ENCODE measurements around the gene SUDS3. TPM values are rescaled to one million over a fixed set of nuclear protein-coding genes. Genes with fewer than 3 reads are reported as not detected.
A peak's percentile ranks its signal among the peaks of the same experiment; 100 is the strongest.

SUDS3 gene
- total and polyA plus RNA-seq, 10 of the 15 experiments (the other 5 are each of a cell fraction or from before 2014, with no cell fraction given) = 5.2 to 42.8 (median 21.7) TPM

DNA sequence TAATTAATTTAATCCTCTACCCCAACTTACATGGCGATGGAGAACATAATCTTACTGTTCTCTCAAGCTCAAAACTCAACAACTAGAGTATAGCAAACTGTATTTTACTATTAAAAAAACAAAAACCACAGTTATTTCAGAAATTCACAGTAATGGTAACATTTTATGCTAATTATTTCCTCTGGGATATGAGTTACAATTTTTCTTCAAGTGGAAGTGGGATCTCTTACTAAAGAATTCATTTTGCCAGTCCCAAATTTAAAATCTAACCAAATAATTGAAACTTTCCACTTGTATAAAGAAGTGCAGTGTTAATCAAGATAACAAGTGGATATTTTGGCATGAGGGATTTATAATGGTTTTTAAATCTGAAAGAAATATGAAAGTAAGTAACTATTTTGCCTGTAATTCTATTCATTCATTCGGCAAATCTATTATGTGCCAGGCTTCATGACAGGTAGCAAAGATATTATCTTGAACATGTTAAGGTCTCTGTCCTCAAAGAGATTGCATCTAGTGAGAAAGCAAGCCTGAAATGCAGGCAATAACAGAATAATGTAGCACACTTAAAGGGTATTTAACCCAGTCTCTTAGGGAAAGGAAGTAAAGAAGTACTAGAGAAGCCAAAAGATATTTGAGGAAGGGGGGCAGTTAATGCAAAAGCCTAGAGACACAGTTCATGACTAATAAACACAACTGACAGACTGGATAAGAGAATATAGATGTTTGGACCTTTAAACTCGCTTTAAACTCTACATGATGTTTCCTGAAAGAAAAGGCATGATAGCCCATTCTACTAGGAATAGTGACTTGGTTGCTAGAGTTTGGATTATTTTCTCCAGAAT lies 47.6 kb upstream of the SUDS3 start:
- no peak for TF ChIP-seq MTA3 (IDR thresholded peaks at IDR 0.05; ENCODE audit: borderline replicate concordance, low read length)
- no peak for TF ChIP-seq PAX5 (IDR thresholded peaks at IDR 0.05; ENCODE audit: borderline replicate concordance, low read depth, low read length)
- TF ChIP-seq, protein P1, sequence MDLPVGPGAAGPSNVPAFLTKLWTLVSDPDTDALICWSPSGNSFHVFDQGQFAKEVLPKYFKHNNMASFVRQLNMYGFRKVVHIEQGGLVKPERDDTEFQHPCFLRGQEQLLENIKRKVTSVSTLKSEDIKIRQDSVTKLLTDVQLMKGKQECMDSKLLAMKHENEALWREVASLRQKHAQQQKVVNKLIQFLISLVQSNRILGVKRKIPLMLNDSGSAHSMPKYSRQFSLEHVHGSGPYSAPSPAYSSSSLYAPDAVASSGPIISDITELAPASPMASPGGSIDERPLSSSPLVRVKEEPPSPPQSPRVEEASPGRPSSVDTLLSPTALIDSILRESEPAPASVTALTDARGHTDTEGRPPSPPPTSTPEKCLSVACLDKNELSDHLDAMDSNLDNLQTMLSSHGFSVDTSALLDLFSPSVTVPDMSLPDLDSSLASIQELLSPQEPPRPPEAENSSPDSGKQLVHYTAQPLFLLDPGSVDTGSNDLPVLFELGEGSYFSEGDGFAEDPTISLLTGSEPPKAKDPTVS (IDR thresholded peaks at IDR 0.05; ENCODE audit: low read depth, low read length) = no peak
- TF ChIP-seq, protein P2, sequence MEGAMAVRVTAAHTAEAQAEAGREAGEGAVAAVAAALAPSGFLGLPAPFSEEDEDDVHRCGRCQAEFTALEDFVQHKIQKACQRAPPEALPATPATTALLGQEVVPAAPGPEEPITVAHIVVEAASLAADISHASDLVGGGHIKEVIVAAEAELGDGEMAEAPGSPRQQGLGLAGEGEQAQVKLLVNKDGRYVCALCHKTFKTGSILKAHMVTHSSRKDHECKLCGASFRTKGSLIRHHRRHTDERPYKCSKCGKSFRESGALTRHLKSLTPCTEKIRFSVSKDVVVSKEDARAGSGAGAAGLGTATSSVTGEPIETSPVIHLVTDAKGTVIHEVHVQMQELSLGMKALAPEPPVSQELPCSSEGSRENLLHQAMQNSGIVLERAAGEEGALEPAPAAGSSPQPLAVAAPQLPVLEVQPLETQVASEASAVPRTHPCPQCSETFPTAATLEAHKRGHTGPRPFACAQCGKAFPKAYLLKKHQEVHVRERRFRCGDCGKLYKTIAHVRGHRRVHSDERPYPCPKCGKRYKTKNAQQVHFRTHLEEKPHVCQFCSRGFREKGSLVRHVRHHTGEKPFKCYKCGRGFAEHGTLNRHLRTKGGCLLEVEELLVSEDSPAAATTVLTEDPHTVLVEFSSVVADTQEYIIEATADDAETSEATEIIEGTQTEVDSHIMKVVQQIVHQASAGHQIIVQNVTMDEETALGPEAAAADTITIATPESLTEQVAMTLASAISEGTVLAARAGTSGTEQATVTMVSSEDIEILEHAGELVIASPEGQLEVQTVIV (IDR thresholded peaks at IDR 0.05; ENCODE audit: borderline replicate concordance, partially characterized antibody) = no peak
- BruUV-seq (replicated peaks) = no TSS peak
- H3K4me2 ChIP-seq (ENCODE audit: control insufficient read depth, insufficient read depth) = peak overlapping the region; percentile 13; the same call in 1 of the 2 replicates
- no peak for DNase-seq (ENCODE audit: low read depth, low spot score)
- in situ Hi-C loops (cut with MboI) = no loop called here
- peaks cover 54% of the 10 kb centered on the region for H3K79me2 ChIP-seq (ENCODE audit: control insufficient read depth, insufficient read depth, low read length)
- peak overlapping the region; percentile 65 for H3K27ac ChIP-seq (ENCODE audit: control insufficient read depth, insufficient read depth)
- ChIA-PET SMC1A (ENCODE audit: uncharacterized antibody, unreplicated experiment) (interaction anchor here (0.7 to 4.2 kb wide), 10 partner anchors 10 to 55 kb away, joined by 3 to 44 read pairs (median 4); no protein-coding TSS in a partner anchor), RAD21 (ENCODE audit: unreplicated experiment) (interaction anchor here (0.7 to 1.9 kb wide), 9 partner anchors 16 to 144 kb away, joined by 3 to 6 read pairs (median 3); partner anchors contain the start of gene SUDS3), POLR2A (interaction anchor here (1.0 to 3.7 kb wide), 4 partner anchors 12 to 42 kb away, joined by 3 to 21 read pairs (median 5); no protein-coding TSS in a partner anchor), CTCF (interaction anchor here (0.6 to 2.0 kb wide), 6 partner anchors 29 to 1167 kb away, joined by 3 to 8 read pairs (median 4); no protein-coding TSS in a partner anchor)
- no peaks in the 10 kb centered on the region for H3K27me3 ChIP-seq (replicated peaks in 1 of 2; ENCODE audit: control insufficient read depth in 2 of 2, insufficient read depth in 2 of 2, low read length in 1 of 2)
- H3K9me3 ChIP-seq (replicated peaks; ENCODE audit: control insufficient read depth, insufficient read depth, low read length) = peaks cover 3% of the 10 kb centered on the region; the same call in 2 of the 3 replicates
- intact Hi-C loops (cut with micrococcal nuclease; ENCODE audit: unreplicated experiment) = no loop called here
- 96% methylated on average over 3 of the region's 3 CpGs for WGBS (ENCODE audit: insufficient coverage, insufficient replicate concordance, low lambda C conversion rate, missing lambda C conversion rate)
- no peaks in the 10 kb centered on the region for H3K36me3 ChIP-seq (ENCODE audit: control insufficient read depth in 2 of 2, insufficient read depth in 2 of 2, low read length in 1 of 2)
- no peak overlapping the region for H3K4me3 ChIP-seq
- H4K20me1 ChIP-seq (ENCODE audit: control insufficient read depth, insufficient read depth) = no peaks in the 10 kb centered on the region
- H2AFZ ChIP-seq (ENCODE audit: control insufficient read depth, low read depth, low read length) = no peak overlapping the region
- ATAC-seq = no peak
- H3K4me1 ChIP-seq (ENCODE audit: control insufficient read depth, insufficient read depth, low read length) = peaks cover 18% of the 10 kb centered on the region
- no peak for FAIRE-seq
- H3K9ac ChIP-seq (ENCODE audit: control insufficient read depth, insufficient read depth, low read length) = no peak overlapping the region
